Sigmoid colon (tissue), 3 donors: ENCODE measurements around the gene SCAPER.

ENCODE experiments used
- POLR2A ChIP-seq, 2 donors: fragments of 450-650 bp; IDR thresholded peaks; one replicate each; pipeline ENCODE4 v1.6.1; 2016; ENCODE audit warnings: antibody characterized with exemption in 2 of 2, mild to moderate bottlenecking in 2 of 2, moderate library complexity in 2 of 2
- TF ChIP-seq, protein P1 (sequence below), 4 experiments: fragments of 450-650 bp in 3 of 4; fragments of 200-600 bp in 1 of 4; IDR thresholded peaks; one replicate each; pipeline ENCODE4 v1.5.1; 2016 to 2019; ENCODE audit warnings: antibody characterized with exemption in 4 of 4, mild to moderate bottlenecking in 3 of 4, moderate library complexity in 2 of 4

DNA sequence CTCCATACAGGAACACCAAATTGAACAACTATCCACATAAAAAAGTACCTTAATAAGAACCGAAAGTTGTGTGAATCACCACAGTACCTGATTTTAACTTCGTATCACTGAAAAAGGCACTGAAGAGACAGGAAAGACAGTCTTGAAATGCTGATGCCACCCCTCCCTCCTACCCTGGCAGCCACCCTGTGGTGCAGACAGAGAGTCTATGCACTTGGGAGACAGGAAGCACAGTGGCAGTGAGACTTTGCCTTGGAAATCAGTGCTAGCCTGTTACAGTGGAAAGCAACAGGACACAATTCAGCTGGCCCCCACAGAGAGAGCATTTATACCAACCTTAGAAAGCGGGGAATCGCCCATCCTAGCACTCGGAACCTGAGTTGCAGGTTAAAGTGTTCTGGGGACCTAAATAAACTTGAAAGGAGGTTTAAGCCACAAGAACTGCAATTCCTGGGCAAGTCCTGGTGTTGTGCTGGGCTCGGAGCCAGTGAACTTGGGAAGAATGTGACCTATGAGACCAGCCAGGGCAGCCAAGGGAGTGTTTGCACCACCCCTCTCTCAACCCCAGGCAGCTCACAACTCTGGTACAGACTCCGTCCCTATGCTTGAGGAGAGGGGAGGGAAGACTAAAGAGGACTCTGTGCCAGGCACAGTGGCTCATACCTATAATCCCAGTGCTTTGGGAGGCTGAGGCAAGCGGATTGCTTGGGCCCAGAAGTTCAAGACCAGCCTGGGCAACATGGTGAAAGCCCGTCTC lies 328.4 kb downstream of the SCAPER start:
- TF ChIP-seq, protein P1, sequence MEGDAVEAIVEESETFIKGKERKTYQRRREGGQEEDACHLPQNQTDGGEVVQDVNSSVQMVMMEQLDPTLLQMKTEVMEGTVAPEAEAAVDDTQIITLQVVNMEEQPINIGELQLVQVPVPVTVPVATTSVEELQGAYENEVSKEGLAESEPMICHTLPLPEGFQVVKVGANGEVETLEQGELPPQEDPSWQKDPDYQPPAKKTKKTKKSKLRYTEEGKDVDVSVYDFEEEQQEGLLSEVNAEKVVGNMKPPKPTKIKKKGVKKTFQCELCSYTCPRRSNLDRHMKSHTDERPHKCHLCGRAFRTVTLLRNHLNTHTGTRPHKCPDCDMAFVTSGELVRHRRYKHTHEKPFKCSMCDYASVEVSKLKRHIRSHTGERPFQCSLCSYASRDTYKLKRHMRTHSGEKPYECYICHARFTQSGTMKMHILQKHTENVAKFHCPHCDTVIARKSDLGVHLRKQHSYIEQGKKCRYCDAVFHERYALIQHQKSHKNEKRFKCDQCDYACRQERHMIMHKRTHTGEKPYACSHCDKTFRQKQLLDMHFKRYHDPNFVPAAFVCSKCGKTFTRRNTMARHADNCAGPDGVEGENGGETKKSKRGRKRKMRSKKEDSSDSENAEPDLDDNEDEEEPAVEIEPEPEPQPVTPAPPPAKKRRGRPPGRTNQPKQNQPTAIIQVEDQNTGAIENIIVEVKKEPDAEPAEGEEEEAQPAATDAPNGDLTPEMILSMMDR (IDR thresholded peaks at IDR 0.05) = no peak
- no peak for TF ChIP-seq POLR2A (IDR thresholded peaks at IDR 0.05)
